GM19468 (cell line): ENCODE data around the gene TRPV5.

Source experiments
- ATAC-seq: cut with Tn5 transposase; IDR thresholded peaks from one replicate; pipeline ENCODE4 v1.9.1; 2021; ENCODE audit warnings: mild to moderate bottlenecking, moderate library complexity, moderate number of reproducible peaks; ENCODE audit not compliant: unreplicated experiment; ENCODE audit errors: extremely low read depth

The TRPV5 gene

DNA sequence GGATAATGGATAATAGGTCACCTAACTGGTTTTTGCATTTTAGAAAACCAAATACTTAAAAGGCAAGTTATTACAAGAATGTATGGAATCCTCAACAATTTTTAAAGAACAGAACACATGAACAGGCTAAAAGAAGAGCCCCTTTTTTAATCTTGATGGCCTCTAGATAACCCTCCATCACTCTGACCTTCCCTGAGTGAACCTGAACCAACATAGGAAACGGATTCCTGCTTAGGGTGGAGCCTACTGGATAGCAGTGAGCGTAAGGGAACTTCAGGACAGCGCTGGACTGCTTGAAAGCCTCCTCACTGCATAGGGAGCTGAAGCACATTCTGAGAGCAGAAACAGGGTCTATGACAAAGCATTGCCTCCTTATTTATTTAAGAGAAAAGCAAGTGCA, 20.5 kb downstream of the TRPV5 start:
- ATAC-seq = no peak

DNA sequence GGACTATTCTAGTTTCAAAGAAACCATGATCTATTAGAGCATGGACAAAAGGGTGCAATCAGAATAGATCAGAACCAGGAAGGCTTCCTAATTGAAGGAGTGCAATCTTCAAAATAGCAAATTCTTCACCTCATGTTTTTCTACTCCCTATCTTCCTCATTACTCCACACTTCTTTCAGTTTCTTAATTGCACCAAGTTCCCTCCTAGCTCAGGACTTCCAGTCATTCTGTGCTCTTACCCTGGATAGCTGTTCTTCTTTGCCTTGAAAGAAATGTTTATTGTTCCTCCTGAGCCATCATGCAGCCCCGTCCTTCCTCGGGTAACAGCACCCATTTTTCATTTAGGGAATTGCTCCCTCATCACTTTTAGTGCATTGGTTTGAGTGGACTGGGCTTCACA, 23.1 kb downstream of the TRPV5 start:
- no peak for ATAC-seq

DNA sequence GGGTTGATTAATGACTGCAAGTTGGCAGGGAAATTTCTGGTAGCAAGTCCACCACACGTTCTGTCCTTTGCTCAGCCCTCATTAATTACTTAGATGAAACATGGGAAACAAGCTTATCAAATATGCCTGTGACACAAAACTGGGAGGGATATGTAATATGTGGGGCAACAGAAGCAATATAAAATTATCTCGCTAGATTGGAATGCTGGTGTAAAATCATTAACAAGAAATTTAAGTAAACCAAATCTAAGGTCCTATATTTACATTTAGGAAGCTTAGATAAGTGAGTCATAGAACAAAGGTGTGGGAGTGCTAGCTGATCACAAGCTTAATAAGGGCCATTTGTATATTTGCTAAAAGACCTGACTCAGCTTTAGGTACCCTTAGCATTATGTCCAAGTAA, 23.5 kb downstream of the TRPV5 start:
- no peak for ATAC-seq

DNA sequence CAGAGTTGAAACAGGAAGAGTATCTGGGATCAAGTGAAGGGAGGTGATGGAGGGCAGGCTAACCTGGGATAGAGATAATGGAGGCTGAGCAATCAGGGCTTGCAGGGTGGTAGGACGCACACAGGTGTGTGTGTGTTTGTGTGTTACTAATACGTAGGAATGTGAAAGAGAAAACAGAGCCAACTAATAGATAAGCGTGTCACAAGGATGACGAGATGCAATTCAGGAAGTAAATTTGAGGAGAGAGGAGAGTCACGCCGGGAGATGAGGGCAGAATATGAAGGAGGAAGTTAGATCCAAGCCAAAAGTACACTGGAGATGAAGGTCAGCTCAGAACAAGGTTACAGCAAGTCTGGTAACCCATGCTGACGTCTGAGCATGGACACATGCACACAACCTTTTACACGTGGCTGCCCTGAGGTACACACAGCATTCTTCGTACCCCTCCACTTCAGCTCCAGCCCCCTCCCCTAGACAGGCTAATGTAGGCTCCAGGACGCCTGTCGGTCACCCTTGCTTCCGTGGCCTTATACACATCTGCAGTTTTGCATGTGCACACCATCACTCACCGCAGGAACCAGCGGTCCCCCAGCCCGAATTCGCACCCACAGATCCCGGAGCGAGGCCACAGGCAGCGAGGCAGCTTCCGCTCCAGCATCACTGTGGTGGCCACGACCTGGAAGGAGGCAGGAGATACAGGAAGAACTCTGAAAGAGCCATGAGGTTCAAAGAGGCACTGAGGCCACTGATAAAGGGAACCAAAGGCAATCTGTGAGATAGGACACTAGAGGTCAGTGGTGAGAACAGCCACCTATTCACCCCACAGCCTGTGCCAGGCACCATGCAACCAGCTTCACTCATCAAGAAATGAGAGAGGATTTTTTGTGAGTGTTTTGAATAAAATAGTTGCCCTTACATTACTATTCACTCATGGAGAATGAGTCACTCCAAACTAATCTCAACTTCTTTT, 24.3 kb downstream of the TRPV5 start:
- no peak for ATAC-seq

DNA sequence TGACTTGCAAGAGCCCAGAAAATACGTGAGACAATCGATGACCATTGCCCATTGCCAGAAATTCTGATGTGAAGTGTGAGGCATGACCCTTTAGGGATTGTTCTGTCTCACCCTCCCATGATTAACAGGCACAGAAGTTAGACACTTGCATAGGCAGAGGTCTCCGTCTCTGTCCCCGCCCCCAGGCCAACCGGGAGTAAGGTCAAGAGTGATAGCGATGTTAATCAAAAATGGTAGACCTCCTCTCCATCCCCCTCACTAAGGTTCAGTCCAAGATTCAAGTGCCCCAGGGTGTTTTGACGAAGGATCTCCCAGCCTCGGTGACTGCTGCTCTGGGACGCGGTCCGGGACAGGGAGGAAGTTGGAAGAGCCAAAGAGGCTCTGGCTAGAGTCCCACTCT, 25.3 kb downstream of the TRPV5 start:
- ATAC-seq = no peak

DNA sequence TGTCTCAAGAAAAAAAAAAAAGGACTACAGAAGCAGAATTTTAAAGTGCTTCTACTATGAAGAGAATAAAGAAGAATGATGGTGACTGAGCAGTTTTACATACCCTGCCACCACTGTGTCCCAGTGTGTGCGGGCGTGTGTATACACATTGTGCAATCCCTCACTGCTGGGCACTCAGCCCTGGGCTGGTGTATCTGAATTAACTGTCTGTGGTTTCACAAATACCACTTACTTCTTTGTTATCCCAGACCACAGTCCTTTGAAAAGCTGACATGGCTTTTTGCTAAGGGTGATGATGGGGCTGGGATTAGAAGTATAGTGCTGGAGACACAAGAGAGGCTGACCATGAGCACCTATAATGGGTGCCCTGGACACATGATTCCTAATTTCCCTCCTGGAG, 26.9 kb downstream of the TRPV5 start:
- ATAC-seq = no peak

DNA sequence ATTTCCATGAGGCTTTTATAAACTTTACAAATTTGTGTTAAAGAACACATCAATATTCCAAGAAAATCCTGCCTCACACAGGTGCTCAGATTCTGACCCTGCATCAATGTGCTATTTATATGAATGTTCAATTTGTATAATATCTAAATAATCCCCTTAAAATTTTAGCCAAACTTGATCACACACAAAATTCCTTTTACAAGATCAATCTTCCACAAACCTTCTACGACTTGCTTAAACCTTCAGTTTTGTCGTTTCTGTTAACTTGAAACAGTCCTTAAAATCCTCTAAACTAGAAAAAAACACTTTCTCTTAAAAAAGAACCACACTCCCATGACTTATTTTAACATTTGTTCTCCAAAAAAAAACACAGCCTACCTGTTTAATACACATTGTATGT, 27.8 kb downstream of the TRPV5 start:
- no peak for ATAC-seq

DNA sequence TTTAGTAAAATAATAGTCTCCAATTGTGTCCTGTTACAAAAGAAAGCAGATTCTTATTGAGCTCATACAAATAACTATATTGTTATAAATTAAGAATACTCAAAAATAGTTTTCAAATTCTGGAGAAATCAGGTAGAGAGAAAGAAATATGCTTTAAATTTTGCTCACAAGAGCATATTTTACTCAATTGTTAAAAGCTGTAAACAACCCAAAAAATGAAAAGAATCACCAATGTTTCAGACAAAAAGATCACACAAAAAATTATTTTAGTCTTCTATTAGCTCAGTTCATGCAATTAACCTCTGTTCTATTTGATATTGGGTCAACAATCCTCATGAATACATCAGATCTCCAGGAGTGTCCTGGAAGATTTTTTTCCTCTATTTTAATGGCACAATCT, 29.4 kb downstream of the TRPV5 start:
- no peak for ATAC-seq

DNA sequence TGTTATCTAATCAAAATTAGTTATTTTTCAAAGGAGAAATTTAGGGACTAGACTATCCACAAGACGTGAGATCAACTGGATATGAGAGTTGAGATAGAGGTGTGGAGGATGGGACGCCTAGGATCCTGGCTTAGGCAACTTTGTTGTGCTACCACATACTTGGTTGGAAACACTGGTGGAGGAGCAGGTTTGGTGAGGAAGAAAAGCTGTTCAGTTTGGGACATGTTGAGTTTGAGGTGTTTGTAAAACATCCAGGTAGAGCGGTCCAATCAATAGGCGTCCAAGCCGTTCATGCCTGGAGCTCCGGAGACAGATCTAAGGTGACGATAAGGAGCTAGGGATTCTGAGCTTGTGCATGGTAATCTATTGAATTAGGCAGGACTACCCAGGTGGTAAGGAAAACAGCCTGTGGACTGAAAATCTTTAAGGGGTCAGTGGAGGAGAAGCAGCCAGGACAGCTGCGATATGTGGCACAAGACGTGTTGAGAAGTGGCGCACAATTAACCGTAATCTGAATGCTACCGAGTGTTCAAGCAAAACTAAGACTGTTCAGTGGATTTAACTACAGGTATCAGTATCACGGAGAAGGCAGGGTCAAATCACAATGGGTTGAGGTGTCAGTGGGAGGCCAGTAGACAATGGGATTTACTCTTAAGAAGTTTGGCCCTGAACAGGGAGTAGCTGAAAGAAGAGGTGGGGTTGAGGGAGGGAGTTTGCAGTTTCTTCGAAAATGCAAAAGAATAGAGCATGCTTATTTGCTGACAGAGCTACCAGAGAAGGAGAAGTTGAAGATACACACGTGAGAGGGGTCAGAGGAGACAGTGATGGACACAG, 31.9 kb downstream of the TRPV5 start:
- ATAC-seq = no peak

DNA sequence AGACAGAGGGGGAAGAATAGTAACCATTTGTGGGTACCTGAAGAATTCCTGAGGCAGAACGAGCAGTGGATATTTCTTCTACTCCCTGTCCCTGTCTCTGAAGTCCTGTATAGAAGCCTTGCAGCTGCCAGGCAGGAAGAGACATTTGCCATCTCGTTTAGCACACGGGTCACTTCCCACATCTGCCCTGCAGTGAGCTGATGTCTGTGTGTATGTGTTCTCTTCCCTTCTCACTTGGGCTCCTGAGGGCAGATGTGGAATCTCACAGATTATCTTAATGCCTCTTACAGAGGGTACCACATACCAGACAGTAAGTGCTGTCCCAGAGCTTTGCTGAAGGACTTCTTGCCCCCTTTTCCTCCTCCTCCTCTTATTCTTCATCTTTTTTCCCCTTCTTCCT, 33.9 kb downstream of the TRPV5 start:
- ATAC-seq = no peak

DNA sequence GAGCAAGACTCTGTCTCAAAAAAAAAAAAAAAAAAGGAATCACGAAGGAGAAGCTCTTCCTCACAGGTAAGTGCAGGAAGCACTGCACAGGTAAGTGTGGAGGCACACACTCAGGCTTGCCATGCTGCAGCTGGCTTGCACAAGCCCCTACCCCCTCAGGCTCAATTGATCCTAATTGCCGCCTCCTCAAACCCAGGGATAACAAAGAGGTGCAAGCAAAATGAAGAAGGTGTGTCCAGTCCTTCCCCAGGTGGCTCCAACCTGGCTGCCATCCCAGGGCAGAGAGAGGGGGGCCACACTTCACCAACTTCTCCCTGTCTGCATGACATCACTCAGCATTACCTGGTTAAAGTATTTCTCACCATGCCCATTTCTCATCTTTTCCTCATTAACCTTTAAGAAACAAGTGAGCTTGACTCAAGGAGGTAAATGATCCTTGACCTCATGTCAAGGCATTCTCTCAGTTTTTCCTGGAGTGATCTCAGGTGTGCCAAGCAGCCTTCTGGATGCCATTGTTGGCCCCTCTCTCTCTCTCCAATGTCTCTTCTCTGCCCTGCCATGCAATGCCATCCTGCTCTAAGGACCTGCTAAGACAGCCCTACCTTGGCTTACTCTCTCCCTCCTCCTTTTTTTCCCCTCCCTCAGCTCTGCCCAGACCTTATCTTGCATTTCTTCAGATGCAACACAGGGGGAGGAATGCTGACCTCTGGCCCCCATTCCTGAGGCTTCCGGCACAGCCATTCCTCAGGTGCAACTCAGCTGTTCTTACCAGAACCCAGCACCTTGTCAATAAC, 35.0 kb downstream of the TRPV5 start:
- no peak for ATAC-seq

DNA sequence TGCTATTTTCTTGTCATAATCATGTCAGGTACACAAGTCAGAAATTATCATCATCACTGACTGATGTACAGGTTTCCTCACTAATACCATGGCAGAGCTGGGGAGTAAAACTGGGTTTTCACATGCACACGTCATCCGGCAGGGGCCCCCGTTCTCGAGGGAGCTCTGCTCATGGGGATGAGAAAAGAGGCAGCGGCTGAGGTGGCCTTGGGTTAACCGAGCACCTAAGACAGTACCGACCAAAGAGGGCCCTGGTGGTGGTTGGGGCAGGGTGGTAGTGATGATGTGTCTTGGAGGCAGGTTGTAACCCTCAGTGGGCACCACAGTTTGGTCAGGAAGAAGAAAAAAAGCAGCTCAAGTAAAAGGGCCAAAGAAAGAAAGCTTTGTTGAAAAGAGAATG, 35.9 kb downstream of the TRPV5 start:
- ATAC-seq = no peak

DNA sequence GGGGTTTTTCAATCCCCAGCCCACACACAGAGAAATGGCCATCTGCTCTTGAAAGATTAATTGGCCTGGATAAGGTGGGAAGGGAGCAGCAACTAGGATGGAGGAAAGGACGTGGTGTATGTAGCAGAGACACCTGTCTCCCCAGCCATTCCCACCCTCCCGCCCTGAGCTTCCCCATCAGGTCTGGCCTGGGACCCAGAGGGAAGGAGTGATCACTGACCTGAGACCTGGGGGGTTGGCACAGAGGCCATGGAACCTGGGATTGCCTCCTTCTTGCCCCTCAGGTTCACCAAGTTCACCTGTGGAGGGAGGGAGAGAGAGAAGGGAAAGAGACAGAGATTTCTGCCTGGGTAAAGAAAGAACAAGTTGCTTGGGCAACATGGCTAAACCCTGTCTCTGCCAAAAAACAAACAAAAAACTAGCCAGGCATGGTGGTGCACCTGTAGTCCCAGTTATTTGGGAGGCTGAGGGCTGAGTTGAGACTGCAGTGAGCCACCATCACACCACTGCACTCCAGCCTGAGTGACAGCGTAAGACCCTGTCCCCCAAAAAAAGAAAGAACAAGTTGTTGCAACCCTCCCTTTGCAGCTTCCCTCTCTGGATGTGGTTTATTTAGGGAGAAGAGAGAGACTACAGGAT, 36.7 kb downstream of the TRPV5 start:
- no peak for ATAC-seq

DNA sequence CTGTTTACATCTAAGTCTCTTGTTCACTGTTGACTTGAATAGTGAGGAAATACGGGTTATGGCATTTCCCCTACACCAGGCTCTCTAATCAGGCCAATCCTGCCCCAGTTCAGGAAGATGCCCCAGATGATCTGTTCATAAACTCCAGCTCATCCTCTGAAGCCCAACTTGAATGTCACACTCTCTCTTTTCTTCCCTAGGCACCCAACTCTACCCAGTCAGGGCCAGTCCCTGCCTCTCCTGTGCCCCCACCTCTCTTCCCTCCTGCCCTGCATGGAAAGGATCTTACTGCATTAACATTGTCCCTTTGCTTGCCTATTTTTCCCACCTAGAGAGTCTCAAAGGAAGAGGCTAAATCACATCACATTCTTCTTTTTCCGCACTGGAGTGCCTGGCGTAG, 37.4 kb downstream of the TRPV5 start:
- ATAC-seq = no peak

DNA sequence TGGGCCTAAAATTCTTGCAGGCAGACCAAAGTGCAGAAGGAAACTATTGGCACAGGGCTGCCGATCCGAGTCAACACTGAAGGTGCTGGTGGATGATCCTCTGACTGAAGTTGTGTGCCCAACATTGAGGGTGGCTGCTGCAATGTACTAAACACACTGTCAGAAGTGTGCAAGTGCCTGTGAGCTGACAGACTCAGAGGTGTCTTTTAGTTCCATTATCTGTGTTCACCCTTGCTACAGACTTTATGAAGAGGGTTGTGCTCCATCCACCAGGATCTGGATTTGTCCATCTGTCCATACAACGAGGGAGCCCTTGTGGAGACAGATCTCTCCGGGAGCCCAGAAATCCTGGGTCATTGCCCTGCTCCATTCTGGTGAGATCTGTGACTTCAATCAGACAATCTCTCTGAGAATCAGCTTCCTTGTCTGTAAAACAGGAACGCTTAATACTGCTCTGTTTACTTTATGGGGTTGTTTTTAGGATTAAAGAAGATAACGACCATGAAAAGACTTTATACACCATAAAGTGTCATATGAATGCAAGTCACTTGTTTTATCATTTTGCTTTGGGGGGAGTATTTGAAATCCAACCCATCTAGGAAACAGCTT, 38.5 kb downstream of the TRPV5 start:
- no peak for ATAC-seq

DNA sequence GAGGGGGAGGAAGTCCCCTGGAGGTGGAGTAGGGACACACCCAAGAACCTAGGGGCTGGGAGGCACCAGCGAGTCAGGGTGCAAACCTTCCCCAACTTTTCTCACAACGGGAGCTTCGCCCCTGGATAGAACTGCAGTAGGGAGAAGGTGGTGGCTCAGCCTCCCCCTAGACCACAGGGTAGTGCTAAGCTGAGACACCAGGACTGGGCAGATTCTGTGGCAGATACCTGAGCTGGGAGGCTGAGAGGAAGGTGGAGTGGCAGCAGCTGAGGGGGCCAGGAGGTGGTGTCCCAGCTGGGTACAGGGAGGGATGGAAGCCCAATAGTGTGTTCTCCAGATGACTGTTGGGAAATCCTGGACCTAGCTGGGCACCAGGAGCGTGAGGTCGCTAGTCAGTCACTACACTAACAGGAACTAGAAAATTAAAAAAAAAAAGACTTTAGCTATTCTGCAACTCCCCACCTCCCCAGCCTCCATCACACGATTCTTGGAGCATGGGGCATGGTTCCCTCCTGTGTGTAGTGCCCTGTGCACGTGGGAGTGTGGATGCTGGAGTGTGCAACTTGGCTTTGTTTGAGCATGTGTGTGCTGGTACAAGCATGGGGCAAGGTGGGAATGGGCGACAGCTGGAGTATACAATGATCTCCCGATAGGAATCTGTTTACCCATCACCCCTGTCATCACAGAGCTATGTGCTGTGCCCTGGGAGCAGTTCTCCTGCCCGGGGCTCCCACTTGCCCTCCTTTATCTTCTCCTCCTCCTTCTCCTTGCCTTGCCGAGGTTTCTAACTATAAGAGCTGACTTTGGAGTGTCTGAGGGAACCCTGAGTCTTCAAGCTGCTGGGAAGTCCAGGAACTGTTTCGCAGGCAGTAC, 39.2 kb downstream of the TRPV5 start:
- ATAC-seq = no peak

DNA sequence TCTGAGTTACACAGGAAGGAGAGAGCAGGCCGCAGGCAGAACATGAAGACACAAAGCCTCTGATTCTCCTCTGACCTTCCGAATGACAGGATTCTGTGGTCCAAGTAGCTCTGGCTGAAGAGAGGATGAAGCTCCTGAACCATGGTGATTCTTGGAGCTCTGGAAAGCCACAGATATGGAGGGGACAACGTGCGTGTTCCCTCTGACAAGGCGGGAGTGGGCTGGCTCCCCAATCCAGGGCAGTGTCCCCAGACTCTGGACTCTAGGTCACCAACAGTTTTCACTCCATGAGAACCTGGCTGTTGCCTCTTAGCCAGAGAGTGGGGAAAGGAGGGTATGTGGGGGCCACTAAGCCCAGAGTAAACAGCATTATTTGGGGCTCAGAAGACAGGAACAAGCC, 40.6 kb downstream of the TRPV5 start:
- ATAC-seq = no peak

DNA sequence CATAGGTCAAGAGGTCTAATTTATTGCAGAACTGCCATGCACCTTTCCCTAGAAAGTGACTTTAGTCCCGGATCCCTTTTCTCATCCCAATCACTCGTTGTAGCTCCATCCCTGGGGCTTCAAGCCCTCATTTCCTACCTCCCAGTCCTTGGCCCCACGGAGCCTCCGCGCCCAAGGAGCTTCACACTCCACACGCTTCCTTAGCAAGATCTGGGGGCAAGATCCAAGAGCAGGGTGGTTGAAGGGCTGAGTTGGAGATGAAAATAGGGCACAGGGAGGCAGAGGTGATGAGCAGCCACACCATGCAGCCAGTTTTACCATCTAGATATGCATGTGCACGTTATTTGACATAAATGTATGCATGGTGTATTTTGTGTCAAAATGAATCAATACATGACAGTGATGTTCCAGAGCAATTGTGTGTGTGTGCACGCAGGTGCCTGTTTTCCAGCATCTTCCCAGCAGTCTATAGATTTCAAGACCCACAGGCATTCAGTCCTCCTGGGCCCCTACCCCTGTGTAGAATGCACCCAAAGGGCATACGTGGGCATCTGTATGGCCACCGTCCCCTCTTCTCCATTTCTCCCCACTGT, 42.0 kb downstream of the TRPV5 start:
- no peak for ATAC-seq
